ENCODE measurements around the gene HCRTR2. TPM values are rescaled to one million over a fixed set of nuclear protein-coding genes. Genes with fewer than 3 reads are reported as not detected.

HCRTR2 gene
- total RNA-seq, 1 experiment from 2014 or later: not detected

DNA sequence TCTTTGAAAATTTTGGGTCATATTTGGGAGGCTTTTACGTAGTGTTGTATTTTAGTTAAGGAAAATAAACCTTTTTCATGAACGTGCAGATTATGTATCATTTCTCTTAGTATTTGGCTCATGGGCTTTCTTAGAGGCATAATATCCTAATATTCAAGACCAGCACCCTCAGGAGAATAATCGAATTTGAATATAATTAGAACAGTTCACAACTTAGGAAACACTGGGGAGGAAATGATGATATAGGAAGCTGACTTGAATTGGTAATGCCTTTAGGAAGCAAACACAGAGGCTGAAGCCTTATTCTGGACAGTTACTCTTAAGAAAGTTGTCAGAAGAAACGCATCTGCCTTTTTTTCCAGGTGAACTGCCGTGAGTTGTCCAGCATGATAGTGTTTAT lies 152.9 kb downstream of the HCRTR2 start, which contains the start of gene GFRAL:
TSS of gene GFRAL (plus strand) at position 301 of the 400 bp plus-strand sequence. CDS start at position 387, 86 bp downstream.
- no peak for DNase-seq (ENCODE audit: low spot score)

Other genes starting within 250 kb of the HCRTR2 start
- gene GFRAL, start 153.0 kb downstream of the HCRTR2 start, total RNA-seq (2014; rRNA removed; shearing (Covaris generic)): not detected in 2 replicates